ENCODE data around the gene UQCRC1.
"Not testable (repeated sequence)": the region's sequence is repeated elsewhere in the genome, so short reads cannot be mapped to it uniquely, and the experiment has no call there.

The UQCRC1 gene

DNA sequence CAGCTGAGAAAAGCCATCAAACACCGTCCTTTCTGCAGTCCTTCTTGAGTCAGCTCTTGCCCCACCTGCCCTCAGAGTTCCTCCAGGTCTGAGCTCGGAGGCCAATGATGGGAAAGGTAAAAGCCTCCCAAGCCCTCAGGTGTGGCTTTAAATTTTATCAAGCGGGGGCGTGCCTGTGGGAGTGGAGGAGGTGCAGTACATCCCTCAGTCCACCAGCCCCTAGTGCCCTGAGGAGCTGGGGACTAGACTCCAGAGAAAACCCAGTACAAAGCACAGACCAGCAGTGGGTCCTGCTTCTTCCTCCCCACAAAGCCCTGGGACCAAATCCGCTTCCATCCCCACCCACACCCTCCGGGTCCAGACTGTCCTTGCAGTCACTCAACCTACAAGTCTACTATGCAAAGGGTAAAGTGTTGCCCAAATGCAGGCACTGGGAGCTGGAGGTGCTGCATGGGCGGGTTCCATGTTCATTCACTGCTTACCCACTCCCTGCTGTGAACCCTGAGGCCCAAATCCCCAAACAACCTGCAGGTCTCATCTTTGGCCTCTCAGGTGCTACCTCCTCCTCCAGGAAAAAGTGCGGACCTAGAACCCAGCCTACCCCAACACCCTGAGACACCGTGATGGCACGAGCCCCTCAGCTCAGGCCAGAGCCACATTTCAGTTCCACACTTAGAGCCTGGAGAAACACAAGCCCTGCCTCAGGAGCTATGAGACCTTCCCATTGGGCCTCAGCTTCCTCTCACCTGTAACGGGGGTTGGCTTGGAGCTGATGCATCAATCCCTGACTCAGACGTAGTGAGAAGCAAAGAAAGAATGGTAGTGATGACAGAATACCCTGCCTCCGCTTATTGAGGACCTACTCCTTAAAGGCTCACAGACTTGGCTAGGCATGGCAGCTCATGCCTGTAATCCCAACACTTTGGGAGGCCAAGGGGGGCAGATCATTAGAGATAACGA is 55.3 kb downstream of the UQCRC1 start:
- DNase-seq (ENCODE audit: low spot score), result no peak

DNA sequence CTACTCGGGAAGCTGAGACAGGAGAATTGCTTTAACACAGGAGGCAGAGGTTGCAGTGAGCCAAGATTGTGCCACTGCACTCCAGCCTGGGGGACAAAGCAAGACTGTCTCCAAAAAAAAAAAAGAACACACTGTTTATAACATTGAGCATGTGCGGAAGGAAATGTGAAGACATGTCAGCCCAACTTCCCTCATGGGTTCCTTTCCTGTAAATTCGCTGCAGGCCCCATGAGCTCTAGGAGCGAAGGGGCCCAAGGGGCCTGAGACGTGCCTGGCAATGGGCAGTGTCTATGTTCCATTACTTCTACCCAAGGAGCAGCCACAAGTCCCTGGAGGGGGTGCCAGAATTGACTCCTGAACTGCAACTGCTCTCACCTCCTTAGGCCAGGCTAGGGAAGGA is 56.1 kb downstream of the UQCRC1 start:
- DNase-seq (ENCODE audit: low spot score), result no peak

DNA sequence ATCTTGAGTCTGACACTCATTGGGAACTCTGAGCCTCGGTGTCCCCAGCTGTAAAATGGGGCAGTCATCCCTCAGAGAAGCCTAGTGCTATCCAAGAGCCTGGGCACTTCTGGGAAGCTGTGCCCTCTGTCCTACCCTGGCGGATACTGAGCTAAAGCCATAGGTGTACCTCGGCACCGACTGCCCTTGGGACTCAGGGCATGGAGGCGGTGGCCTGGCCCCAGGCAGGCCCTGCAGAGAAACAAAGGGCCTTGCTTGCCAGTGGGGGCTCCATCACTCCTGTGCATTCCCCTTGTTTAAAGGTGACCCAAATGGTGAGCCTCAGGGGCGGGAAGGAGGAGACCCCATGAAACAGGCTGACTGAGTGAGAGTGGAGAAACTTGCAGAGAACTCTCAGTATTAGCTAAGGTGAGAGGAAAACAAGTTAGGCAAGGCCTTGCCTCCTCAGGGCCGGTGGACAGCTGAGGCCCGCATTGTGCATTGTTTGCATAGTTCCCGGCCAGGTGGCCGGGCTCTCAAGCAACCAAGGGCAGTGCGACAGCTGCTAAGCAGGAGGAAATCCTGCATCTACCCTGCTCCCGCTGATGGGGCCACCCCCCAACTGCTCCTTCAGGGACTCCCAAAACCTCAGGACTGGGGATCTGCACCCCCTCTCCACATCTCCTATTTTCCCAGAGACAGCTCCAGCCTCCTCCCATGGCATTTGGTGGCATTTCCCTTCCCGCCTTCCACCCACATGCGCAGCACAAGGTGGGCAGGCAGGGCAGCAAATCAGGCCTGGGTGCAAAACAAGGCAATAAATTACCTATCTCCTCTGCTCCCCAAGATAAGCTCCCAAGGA is 57.1 kb downstream of the UQCRC1 start:
- no peak for DNase-seq (ENCODE audit: low spot score)

DNA sequence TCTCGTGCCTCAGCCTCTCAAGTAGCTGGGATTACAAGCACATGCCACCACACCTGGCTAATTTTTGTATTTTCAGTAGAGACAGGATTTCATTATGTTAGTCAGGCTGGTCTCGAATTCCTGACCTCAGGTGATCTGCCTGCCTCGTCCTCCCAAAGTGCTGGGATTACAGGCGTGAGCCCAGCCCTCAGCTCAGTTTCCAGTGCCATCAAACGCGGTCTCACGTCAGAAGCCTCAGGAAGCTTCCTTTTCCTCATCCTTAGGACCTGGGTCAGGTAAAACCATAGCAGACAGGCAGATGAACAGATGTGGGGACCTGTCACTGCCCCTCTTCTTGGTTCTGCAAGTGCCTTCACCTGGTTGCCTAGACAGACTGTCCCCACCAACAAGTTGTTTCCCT is 57.8 kb downstream of the UQCRC1 start:
- DNase-seq (ENCODE audit: low spot score), result not testable (repeated sequence)
